SK-N-SH (cell line): Measurements from ENCODE around the gene LINGO3. TPM values are rescaled to one million over a fixed set of nuclear protein-coding genes. Genes with fewer than 3 reads are reported as not detected.

Source experiments
- CTCF ChIA-PET: fragments of 300-600, 350-600 bp; formaldehyde crosslinking; extraction: SDS; loops from one replicate; lab custom pipeline; 2021; lab: Yijun Ruan, JAX
- POLR2A ChIA-PET: fragments of 350-600 bp; sonication (Branson Sonifier 250); formaldehyde crosslinking; extraction: SDS; loops from one replicate; lab custom pipeline; 2020; ENCODE audit warnings: antibody characterized with exemption, inconsistent platforms; lab: Yijun Ruan, JAX
- DNase-seq: peaks from one replicate; pipeline ENCODE4 v3.0.0; 2012
- H2AFZ ChIP-seq: fragments of 200-600 bp; sonication (generic); 2 replicates; pipeline ENCODE4 v1.8.1; 2016; ENCODE audit warnings: antibody characterized with exemption, mild to moderate bottlenecking, low read depth
- H3F3A ChIP-seq: fragments of 200-600 bp; sonication (generic); replicated peaks from 2 replicates; pipeline ENCODE3; 2016; ENCODE audit warnings: antibody characterized with exemption, mild to moderate bottlenecking; ENCODE audit not compliant: insufficient read depth
- H3K27ac ChIP-seq, 2 experiments: fragments of 200-500 bp in 1 of 2; fragments of 200-600 bp in 1 of 2; sonication (Bioruptor generic) in 1 of 2; sonication (generic), shearing (Covaris generic) in 1 of 2; 2 replicates each; pipeline versions ENCODE4 v1.5.1 to v1.6.1; 2014 to 2016; ENCODE audit warnings: low read depth in 2 of 2, inconsistent platforms in 1 of 2, low read length in 1 of 2, mild to moderate bottlenecking in 1 of 2, mixed read lengths in 1 of 2
- H3K27me3 ChIP-seq: fragments of 200-600 bp; sonication (generic), shearing (Covaris generic); 2 replicates; pipeline ENCODE4 v1.6.1; 2016; ENCODE audit warnings: mixed run types; ENCODE audit not compliant: insufficient read depth
- H3K36me3 ChIP-seq, 2 experiments: fragments of 200-500 bp in 1 of 2; fragments of 200-600 bp in 1 of 2; sonication (Bioruptor generic) in 1 of 2; sonication (generic) in 1 of 2; replicated peaks in 1 of 2; 2 replicates each; pipeline versions ENCODE3 to v1.5.1; 2014 to 2016; ENCODE audit warnings: low read length in 1 of 2, mild to moderate bottlenecking in 1 of 2; ENCODE audit not compliant: insufficient read depth in 2 of 2, control insufficient read depth in 1 of 2
- H3K4me1 ChIP-seq, 2 experiments: fragments of 200-500 bp in 1 of 2; fragments of 200-600 bp in 1 of 2; sonication (Bioruptor generic) in 1 of 2; sonication (generic), shearing (Covaris generic) in 1 of 2; 2 replicates each; pipeline versions ENCODE4 v1.5.1 to v1.6.1; 2014 to 2016; ENCODE audit warnings: low read depth in 1 of 2, low read length in 1 of 2, mixed run types in 1 of 2; ENCODE audit not compliant: insufficient read depth in 2 of 2, control insufficient read depth in 1 of 2
- H3K4me2 ChIP-seq: fragments of 200-600 bp; sonication (generic), shearing (Covaris generic); 2 replicates; pipeline ENCODE4 v1.6.1; 2017; ENCODE audit warnings: mixed run types
- H3K4me3 ChIP-seq, 2 experiments: fragments of 200-500 bp in 1 of 2; fragments of 200-600 bp in 1 of 2; sonication (Bioruptor generic) in 1 of 2; sonication (generic), shearing (Covaris generic) in 1 of 2; 2 replicates each; pipeline versions ENCODE4 v1.5.1 to v1.8.1; 2014 to 2016; ENCODE audit warnings: low read depth in 2 of 2, inconsistent platforms in 1 of 2, low read length in 1 of 2, mild to moderate bottlenecking in 1 of 2, mixed read lengths in 1 of 2, moderate library complexity in 1 of 2
- H3K79me2 ChIP-seq: fragments of 200-600 bp; sonication (generic); 2 replicates; pipeline ENCODE4 v1.8.1; 2017; ENCODE audit warnings: mild to moderate bottlenecking; ENCODE audit not compliant: insufficient read depth
- H3K9ac ChIP-seq: fragments of 200-600 bp; sonication (generic); 2 replicates; pipeline ENCODE4 v1.6.1; 2017; ENCODE audit warnings: mixed run types
- H3K9me2 ChIP-seq: fragments of 200-600 bp; sonication (generic); 2 replicates; pipeline ENCODE4 v1.6.1; 2017; ENCODE audit warnings: mixed run types
- H3K9me3 ChIP-seq: fragments of 200-600 bp; sonication (generic); 2 replicates; pipeline ENCODE4 v1.6.1; 2017; ENCODE audit warnings: mixed run types, mild to moderate bottlenecking, moderate library complexity
- H4K20me1 ChIP-seq: fragments of 200-600 bp; sonication (generic); 2 replicates; pipeline ENCODE4 v1.6.1; 2017; ENCODE audit warnings: mild to moderate bottlenecking, mixed run types; ENCODE audit not compliant: insufficient read depth
- EZH2phosphoT487 ChIP-seq: fragments of 200-600 bp; sonication (generic); IDR thresholded peaks from 2 replicates; pipeline ENCODE4 v1.6.1; 2017; ENCODE audit warnings: low read depth, mixed run types, mild to moderate bottlenecking, antibody characterized with exemption, moderate library complexity, borderline replicate concordance
- FOSL2 ChIP-seq: IDR thresholded peaks from 2 replicates; pipeline ENCODE4 v1.4.0; 2012; ENCODE audit warnings: low read depth, mild to moderate bottlenecking, moderate library complexity, borderline replicate concordance
- FOXJ3 ChIP-seq: sonication (generic); formaldehyde crosslinking; IDR thresholded peaks from 2 replicates; pipeline ENCODE4 v1.5.1; 2020; ENCODE audit warnings: mild to moderate bottlenecking, missing genetic modification reagents
- FOXM1 ChIP-seq: IDR thresholded peaks from 2 replicates; pipeline ENCODE4 v1.4.0; 2012; ENCODE audit warnings: low read depth, mild to moderate bottlenecking
- GATA2 ChIP-seq: sonication (generic); formaldehyde crosslinking; IDR thresholded peaks from 2 replicates; pipeline ENCODE4 v1.5.0; 2020; ENCODE audit warnings: mild to moderate bottlenecking, missing genetic modification reagents
- JUND ChIP-seq: IDR thresholded peaks from 2 replicates; pipeline ENCODE4 v1.4.0; 2012
- PBX3 ChIP-seq: IDR thresholded peaks from 2 replicates; pipeline ENCODE4; 2012
- RAD21 ChIP-seq: IDR thresholded peaks from 2 replicates; pipeline ENCODE4 v1.6.1; 2012; ENCODE audit warnings: mild to moderate bottlenecking, low read length
- RFX5 ChIP-seq: IDR thresholded peaks from 2 replicates; pipeline ENCODE4 v1.6.1; 2012; ENCODE audit warnings: mild to moderate bottlenecking, improper control_type of control experiment, low read length
- RXRA ChIP-seq: IDR thresholded peaks from 2 replicates; pipeline ENCODE4 v1.4.0; 2012; ENCODE audit warnings: low read depth, mild to moderate bottlenecking, borderline replicate concordance
- TAF1 ChIP-seq: IDR thresholded peaks from 2 replicates; pipeline ENCODE4 v1.6.1; 2012; ENCODE audit warnings: low read depth, mild to moderate bottlenecking, low read length, moderate library complexity, borderline replicate concordance
- ZBTB33 ChIP-seq: IDR thresholded peaks from 2 replicates; pipeline ENCODE4 v1.4.0; 2012; ENCODE audit warnings: low read depth, borderline replicate concordance
- WGBS: methylation state at CpG from one replicate; pipeline ENCODE4 v1.1.6; 2017; ENCODE audit warnings: low lambda C conversion rate; 5-methylcytosine and 5-hydroxymethylcytosine counted together
- polyA plus RNA-seq, 3 experiments: library from polyadenylated mRNA; depleted of rRNA; stranded (reverse); fragments of >200 nt; gene quantifications; 2 replicates each; pipeline ENCODE4 v1.2.3, GENCODE V29; 2012
- TF ChIP-seq, protein P1 (sequence below): IDR thresholded peaks from 2 replicates; pipeline ENCODE4 v1.4.0; 2012; ENCODE audit warnings: low read depth, borderline replicate concordance
- TF ChIP-seq, protein P2 (sequence below): fragments of 150-350 bp; IDR thresholded peaks from 2 replicates; pipeline ENCODE4 v1.6.1; 2017; ENCODE audit warnings: antibody characterized with exemption, low read length, low read depth, borderline replicate concordance

The LINGO3 gene
- polyA plus RNA-seq, 1 of the 3 experiments (the other 2 are of a cell fraction) = not detected

- no peak for TF ChIP-seq RAD21
- TF ChIP-seq, protein P1, sequence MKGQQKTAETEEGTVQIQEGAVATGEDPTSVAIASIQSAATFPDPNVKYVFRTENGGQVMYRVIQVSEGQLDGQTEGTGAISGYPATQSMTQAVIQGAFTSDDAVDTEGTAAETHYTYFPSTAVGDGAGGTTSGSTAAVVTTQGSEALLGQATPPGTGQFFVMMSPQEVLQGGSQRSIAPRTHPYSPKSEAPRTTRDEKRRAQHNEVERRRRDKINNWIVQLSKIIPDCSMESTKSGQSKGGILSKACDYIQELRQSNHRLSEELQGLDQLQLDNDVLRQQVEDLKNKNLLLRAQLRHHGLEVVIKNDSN = no peak
Observed at GRCh38 chr19:2277138-2277537, 30.8 kb downstream of the LINGO3 start (continued).

GRCh38 chr19:2276429-2276986, 31.4 kb downstream of the LINGO3 start:
- POLR2A ChIA-PET = interaction anchor here (1.3 to 1.9 kb wide), 2 partner anchors 12 to 18 kb away, joined by 4 to 6 read pairs; no protein-coding TSS in a partner anchor
- H4K20me1 ChIP-seq = peaks cover 39% of the 10 kb centered on the region

DNA sequence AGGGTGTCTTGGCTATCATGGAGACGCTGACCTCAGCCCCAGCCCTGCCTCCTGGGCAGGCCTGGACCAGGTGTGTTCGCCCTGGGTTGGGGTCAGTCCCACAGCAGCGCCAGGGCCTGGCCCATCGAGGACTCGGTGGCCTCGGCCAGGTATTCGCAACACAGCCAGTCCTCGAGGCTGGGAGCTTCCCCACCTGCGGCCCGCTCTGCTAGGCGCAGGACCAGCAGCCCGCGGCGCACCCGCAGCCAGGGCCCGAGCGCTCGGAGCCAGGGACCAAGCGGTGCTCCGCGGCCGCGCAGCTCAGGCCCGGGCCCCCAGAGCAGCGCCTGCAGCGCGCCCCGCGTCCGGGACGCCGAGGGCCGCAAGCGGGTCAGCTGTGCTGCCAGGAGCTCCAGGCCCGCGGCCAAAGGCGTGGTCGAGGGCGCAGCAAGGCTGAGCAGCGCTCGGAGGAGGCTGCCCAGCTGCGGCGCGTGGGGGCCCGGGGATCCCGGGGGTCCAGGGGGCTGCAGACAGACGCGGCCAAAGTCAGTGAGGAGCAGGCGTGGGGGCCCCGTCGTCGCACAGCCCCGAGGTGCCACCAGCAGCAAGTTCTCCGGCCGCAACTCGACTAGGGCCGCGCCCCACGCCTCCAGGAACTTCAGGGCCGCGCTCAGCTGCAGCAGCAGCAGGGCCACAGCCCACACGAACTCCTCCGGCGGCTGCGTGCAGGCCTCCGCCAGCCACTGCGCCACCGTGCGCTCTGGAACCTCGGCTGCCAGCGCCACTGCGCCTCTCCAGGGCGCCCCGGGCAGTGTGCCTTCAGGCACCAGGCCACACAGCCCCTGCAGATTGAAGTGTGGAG, 32.1 kb downstream of the LINGO3 start:
- Histone ChIP-seq H3K36me3 (peaks cover 17 to 26% of the 10 kb centered on the region in 2 experiments), H3K9ac (no peak overlapping the region)
- TF ChIP-seq TAF1 (no peak), PBX3 (no peak), JUND (no peak), FOSL2 (no peak), FOXJ3 (CRISPR knock-in tag) (no peak), ZBTB33 (no peak), GATA2 (no peak), EZH2phosphoT487 (no peak), RFX5 (no peak), FOXM1 (no peak)
- TF ChIP-seq, protein P1 = no peak
- TF ChIP-seq, protein P2, sequence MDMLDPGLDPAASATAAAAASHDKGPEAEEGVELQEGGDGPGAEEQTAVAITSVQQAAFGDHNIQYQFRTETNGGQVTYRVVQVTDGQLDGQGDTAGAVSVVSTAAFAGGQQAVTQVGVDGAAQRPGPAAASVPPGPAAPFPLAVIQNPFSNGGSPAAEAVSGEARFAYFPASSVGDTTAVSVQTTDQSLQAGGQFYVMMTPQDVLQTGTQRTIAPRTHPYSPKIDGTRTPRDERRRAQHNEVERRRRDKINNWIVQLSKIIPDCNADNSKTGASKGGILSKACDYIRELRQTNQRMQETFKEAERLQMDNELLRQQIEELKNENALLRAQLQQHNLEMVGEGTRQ = no peak

More at GRCh38 chr19:2276429-2276986, 31.4 kb downstream of the LINGO3 start:
- H3K27me3 ChIP-seq = no peaks in the 10 kb centered on the region
- peaks cover 42% of the 10 kb centered on the region for H3K79me2 ChIP-seq
- H2AFZ ChIP-seq = no peak overlapping the region
- TF ChIP-seq RXRA = no peak
- TF ChIP-seq, protein P2 = no peak
- peaks cover 4 to 25% of the 10 kb centered on the region in 2 experiments; a peak in 1 of 4 replicates for H3K4me1 ChIP-seq
- peaks cover 17 to 25% of the 10 kb centered on the region in 2 experiments for H3K36me3 ChIP-seq
- H3K27ac ChIP-seq = no peak overlapping the region
- H3K9me3 ChIP-seq = no peaks in the 10 kb centered on the region
- H3K9me2 ChIP-seq = no peaks in the 10 kb centered on the region
- no peak overlapping the region for H3K4me2 ChIP-seq
- H3K4me3 ChIP-seq = no peak overlapping the region
- WGBS = 97% methylated on average over 19 of the region's 28 CpGs
- DNase-seq = peak; percentile 24
- CTCF ChIA-PET = interaction anchor here (1.2 to 11.9 kb wide), 11 partner anchors 12 to 52 kb away, joined by 3 to 284 read pairs (median 20); partner anchors contain the start of genes LINGO3, LSM7, PLEKHJ1 and SF3A2
- H3F3A ChIP-seq = peaks cover 17% of the 10 kb centered on the region
- H3K9ac ChIP-seq = no peak overlapping the region

More for the DNA sequence above, 32.1 kb downstream of the LINGO3 start:
- peaks cover 4 to 28% of the 10 kb centered on the region in 2 experiments; a peak in 1 of 4 replicates for H3K4me1 ChIP-seq
- CTCF ChIA-PET = interaction anchor here (0.7 to 11.9 kb wide), 18 partner anchors 9 to 127 kb away, joined by 3 to 284 read pairs (median 6); partner anchors contain the start of genes LINGO3, LSM7, PLEKHJ1 and SF3A2
- H3K79me2 ChIP-seq = peaks cover 49% of the 10 kb centered on the region
- POLR2A ChIA-PET = interaction anchor here (1.0 to 1.9 kb wide), 4 partner anchors 13 to 41 kb away, joined by 3 to 6 read pairs (median 4); no protein-coding TSS in a partner anchor
- H3K27me3 ChIP-seq = no peaks in the 10 kb centered on the region
- DNase-seq = peak; percentile 26
- H3K9me3 ChIP-seq = no peaks in the 10 kb centered on the region
- H3K27ac ChIP-seq = no peak overlapping the region; a peak in 1 of 4 replicates
- H3F3A ChIP-seq = peaks cover 17% of the 10 kb centered on the region
- H2AFZ ChIP-seq = no peak overlapping the region
- H4K20me1 ChIP-seq = peaks cover 46% of the 10 kb centered on the region
- no peak overlapping the region for H3K4me2 ChIP-seq
- WGBS = 100% methylated on average over 3 of the region's 74 CpGs
- no peaks in the 10 kb centered on the region for H3K9me2 ChIP-seq
- H3K4me3 ChIP-seq = no peak overlapping the region
